Brain microvascular endothelial cell (primary cell): ENCODE results near the gene MIAT.

Experiments
- DNase-seq: peaks from one replicate; pipeline ENCODE4 v3.0.0-alpha.2; 2020
- H3K27ac ChIP-seq: fragments of 250-450 bp; sonication (Bioruptor Pico); 2 replicates; pipeline ENCODE4 v1.5.1; 2020; ENCODE audit warnings: mild to moderate bottlenecking, moderate library complexity
- H3K27me3 ChIP-seq: fragments of 250-450 bp; sonication (Bioruptor Pico); replicated peaks from 2 replicates; pipeline ENCODE4 v1.5.1; 2020; ENCODE audit warnings: mild to moderate bottlenecking
- H3K36me3 ChIP-seq: fragments of 250-450 bp; sonication (Bioruptor Pico); replicated peaks from 2 replicates; pipeline ENCODE4 v1.5.1; 2020; ENCODE audit warnings: mild to moderate bottlenecking
- H3K4me3 ChIP-seq: 2 replicates; pipeline ENCODE4 v1.5.1; 2011; ENCODE audit warnings: low read depth, mild to moderate bottlenecking, control low read depth, low read length, moderate library complexity
- in situ Hi-C: cut with HindIII; loops from 2 replicates; pipeline ENCODE4 v1.10.0; 2017; ENCODE audit warnings: low sequenced_read_pairs, low pct_ligation_motif_present
- TF ChIP-seq, protein P1 (sequence below): IDR thresholded peaks from 2 replicates; pipeline ENCODE4 v1.5.1; 2011; ENCODE audit warnings: low read depth, mild to moderate bottlenecking, moderate library complexity, low read length, control low read depth, inconsistent platforms; ENCODE audit errors: missing control alignments

Gene MIAT

DNA sequence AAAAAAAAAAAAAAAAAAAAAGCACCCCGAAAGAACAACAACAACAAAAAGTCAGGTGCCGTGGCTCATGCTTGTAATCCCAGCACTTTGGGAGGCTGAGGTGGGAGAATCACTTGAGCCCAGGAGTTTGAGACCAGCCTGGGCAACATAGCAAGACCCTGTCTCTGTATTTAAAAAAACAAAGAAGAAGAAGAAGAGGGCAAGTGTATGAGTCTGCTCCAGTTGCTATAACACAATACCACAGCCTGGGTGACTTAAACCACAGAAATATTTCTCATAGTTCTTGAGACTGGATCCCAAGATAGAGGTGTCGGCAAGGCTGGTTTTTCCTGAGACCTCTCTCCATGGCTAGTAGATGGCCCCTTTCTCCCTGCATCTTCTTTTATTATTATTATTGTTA, 23.2 kb upstream of the MIAT start:
- no peaks in the 10 kb centered on the region for H3K27me3 ChIP-seq
- no peak for DNase-seq
- H3K4me3 ChIP-seq: no peak overlapping the region
- TF ChIP-seq, protein P1, sequence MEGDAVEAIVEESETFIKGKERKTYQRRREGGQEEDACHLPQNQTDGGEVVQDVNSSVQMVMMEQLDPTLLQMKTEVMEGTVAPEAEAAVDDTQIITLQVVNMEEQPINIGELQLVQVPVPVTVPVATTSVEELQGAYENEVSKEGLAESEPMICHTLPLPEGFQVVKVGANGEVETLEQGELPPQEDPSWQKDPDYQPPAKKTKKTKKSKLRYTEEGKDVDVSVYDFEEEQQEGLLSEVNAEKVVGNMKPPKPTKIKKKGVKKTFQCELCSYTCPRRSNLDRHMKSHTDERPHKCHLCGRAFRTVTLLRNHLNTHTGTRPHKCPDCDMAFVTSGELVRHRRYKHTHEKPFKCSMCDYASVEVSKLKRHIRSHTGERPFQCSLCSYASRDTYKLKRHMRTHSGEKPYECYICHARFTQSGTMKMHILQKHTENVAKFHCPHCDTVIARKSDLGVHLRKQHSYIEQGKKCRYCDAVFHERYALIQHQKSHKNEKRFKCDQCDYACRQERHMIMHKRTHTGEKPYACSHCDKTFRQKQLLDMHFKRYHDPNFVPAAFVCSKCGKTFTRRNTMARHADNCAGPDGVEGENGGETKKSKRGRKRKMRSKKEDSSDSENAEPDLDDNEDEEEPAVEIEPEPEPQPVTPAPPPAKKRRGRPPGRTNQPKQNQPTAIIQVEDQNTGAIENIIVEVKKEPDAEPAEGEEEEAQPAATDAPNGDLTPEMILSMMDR: no peak
- in situ Hi-C loops: no loop called here
- no peaks in the 10 kb centered on the region for H3K36me3 ChIP-seq
- no peak overlapping the region for H3K27ac ChIP-seq

DNA sequence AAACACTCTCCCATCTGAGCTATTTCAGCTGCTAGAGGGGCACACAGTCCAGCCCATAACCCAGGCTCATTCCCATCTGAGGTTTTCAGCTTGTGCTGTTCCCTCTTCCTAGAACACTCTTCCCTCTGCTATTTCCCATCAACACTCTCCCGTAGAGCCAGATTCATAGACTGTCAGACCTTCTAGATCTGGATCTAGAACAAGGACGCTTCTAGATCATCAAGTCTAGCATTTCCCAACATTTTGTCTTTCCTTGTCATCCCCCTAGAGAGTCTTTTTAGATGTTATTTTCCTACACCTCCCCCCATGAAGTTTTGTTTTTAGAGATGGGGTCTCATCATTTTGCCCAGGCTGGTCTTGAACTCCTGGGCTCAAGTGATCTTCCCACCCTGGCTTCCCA, 22.3 kb upstream of the MIAT start:
- Histone ChIP-seq H3K36me3 (no peaks in the 10 kb centered on the region), H3K4me3 (no peak overlapping the region), H3K27me3 (no peaks in the 10 kb centered on the region), H3K27ac (no peak overlapping the region)
- no peak for DNase-seq
- in situ Hi-C loops: no loop called here
- TF ChIP-seq, protein P1: no peak

DNA sequence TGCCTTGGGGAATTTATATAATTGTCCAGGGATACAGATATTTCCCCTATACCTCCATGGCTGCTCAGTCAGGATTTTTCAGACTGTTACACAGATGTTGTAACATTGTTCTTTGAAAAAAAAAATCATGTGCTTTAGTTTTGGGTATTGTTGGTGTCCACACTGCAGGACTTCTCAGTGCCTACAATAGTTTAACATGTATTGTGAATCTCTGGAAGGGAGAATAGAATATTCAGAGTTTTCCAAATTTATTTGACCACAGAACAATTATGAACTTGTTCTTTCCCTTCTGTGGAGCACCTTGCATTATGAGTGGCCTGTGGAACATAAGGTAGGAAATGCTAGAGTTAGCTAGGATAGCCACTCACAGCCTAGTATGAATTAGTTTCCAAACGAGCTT, 21.1 kb upstream of the MIAT start:
- H3K36me3 ChIP-seq: no peaks in the 10 kb centered on the region
- in situ Hi-C loops: no loop called here
- DNase-seq: no peak
- H3K27ac ChIP-seq: no peak overlapping the region
- H3K27me3 ChIP-seq: no peaks in the 10 kb centered on the region
- H3K4me3 ChIP-seq: no peak overlapping the region
- TF ChIP-seq, protein P1: no peak

DNA sequence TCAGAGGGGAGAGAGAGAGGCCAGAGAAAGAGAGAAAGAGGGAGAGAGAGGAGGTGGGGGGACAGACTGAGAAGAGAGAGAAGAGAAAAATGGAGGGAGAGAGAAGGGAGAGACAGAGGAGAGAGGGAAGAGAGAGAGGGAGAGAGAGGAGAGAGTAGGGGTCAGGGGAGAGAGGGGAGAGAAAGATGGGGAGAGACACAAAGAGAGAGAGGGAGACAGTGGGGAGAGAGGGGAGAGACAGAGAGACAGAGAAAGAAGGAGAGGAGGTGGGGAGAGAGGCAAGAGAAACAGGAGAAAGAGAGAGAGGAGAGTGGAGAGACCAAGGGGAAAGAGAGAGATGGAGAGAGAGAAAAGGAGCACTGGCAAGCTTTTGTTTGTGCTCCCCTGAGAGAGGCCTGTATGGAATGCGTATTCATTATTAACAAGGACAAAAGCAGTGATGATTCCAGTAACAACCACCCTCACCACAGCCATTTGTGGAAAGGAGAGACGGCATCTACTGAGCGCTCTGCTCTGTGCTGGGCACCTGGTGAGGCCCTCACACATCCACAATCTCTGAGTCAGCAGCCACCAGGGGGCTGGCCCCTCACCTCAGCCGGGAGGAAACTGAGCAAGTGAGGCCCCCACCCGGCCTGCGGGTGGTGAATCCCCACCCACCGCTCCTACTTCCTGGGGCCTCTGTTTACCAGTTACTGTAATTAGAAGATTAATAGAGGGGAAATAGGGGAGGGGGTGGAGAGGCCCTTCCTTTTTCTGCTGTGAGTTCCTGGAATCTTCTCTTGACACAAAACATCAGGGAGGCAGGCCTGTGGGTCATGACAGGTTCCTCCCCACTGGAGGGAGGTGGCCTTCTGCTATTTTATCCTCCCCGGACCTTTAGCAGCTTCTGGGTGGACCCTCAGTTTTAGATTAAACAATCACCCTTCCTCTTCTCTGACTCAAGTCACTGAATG, 14.6 kb upstream of the MIAT start:
- H3K27me3 ChIP-seq: peaks cover 4% of the 10 kb centered on the region
- in situ Hi-C loops: no loop called here
- no peaks in the 10 kb centered on the region for H3K36me3 ChIP-seq
- H3K27ac ChIP-seq: no peak overlapping the region
- TF ChIP-seq, protein P1: peak; percentile 36
- DNase-seq: no peak
- H3K4me3 ChIP-seq: no peak overlapping the region

DNA sequence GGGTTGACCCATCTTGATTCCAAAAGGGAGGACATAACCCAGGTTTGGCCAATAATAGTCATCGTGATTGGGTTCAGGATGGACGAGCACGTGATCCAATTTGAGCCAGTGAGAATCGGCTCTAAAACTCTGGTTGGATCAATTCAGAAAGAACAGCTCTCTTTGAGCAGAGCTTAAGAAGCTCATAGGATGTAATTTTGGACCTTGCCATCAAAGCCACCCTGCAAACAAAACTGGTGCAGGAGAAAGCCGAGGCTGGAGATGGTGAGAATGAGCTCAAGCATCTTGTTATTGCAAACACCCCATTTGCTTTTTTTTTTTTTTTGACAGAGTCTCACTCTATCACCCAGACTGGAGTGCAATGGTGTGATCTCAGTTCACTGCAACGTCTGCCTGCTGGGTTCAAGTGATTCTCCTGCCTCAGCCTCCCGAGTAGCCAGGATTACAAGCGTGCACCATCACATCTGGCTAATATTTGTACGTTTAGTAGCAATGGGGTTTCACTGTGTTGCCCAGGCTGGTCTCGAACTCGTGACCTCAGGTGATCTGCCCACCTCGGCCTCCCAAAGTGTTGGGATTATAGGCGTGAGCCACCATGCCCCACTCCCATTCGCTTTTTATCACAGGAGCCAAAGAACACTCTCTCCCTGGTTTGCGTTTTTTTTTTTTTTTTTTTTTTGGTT, 13.8 kb upstream of the MIAT start:
- no peak for DNase-seq
- TF ChIP-seq, protein P1: no peak
- Histone ChIP-seq H3K4me3 (no peak overlapping the region), H3K27ac (no peak overlapping the region), H3K36me3 (no peaks in the 10 kb centered on the region), H3K27me3 (peaks cover 10% of the 10 kb centered on the region)
- in situ Hi-C loops: no loop called here
